Stimulated activated CD4-positive, alpha-beta T cell treated with anti-CD3 and anti-CD28 coated beads, Interleukin-4, amount 100 ng/mL, for 4 hours (primary cell): Measurements from ENCODE around the gene ZNF740.
A peak's percentile ranks its signal among the peaks of the same experiment; 100 is the strongest.
"Not testable (repeated sequence)": the region's sequence is repeated elsewhere in the genome, so short reads cannot be mapped to it uniquely, and the experiment has no call there.

Experiments used
- DNase-seq, 2 experiments: peaks; one replicate each; pipeline ENCODE4 v3.0.0-alpha.2; 2020

ZNF740 gene

GRCh38 chr12:53174881-53175491 lies 5.5 kb upstream of the ZNF740 start:
- DNase-seq = no peak

- no peak for DNase-seq
Observed at GRCh38 chr12:53176750-53177149, 3.8 kb upstream of the ZNF740 start.

GRCh38 chr12:53177447-53177846 lies 3.1 kb upstream of the ZNF740 start:
- DNase-seq = not testable (repeated sequence)

- not testable (repeated sequence) for DNase-seq
Observed at GRCh38 chr12:53178803-53179202, 1.7 kb upstream of the ZNF740 start.

GRCh38 chr12:53179687-53180219 lies 769 bp upstream of the ZNF740 start:
- no peak for DNase-seq

GRCh38 chr12:53180931-53181645 lies 566 bp downstream of the ZNF740 start:
- peak; percentile 75 to 78 for DNase-seq

- no peak for DNase-seq
Observed at GRCh38 chr12:53181935-53182334, 1.4 kb downstream of the ZNF740 start.

GRCh38 chr12:53182903-53183302 lies 2.4 kb downstream of the ZNF740 start:
- no peak for DNase-seq

- DNase-seq = no peak
Observed at GRCh38 chr12:53184828-53185227, 4.3 kb downstream of the ZNF740 start.

- DNase-seq = no peak
Observed at GRCh38 chr12:53185582-53186153, 5.1 kb downstream of the ZNF740 start.

- no peak for DNase-seq
Observed at GRCh38 chr12:53186745-53187144, 6.2 kb downstream of the ZNF740 start.

- DNase-seq = no peak
Observed at GRCh38 chr12:53187145-53187899, 6.8 kb downstream of the ZNF740 start.

- DNase-seq = peak; percentile 45 to 46
Observed at GRCh38 chr12:53190108-53190729, 9.7 kb downstream of the ZNF740 start.

- no peak for DNase-seq
Observed at GRCh38 chr12:53191096-53191884, 10.8 kb downstream of the ZNF740 start.

GRCh38 chr12:53191885-53192530 lies 11.5 kb downstream of the ZNF740 start:
- DNase-seq = no peak

- DNase-seq = no peak
Observed at GRCh38 chr12:53192531-53193021, 12.1 kb downstream of the ZNF740 start.

GRCh38 chr12:53193040-53193439 lies 12.5 kb downstream of the ZNF740 start:
- DNase-seq = no peak

GRCh38 chr12:53193985-53194716 lies 13.6 kb downstream of the ZNF740 start:
- no peak for DNase-seq

GRCh38 chr12:53194973-53195372 lies 14.5 kb downstream of the ZNF740 start:
- no peak for DNase-seq
